SK-N-SH (cell line): ENCODE results near the gene PKNOX2. TPM values are rescaled to one million over a fixed set of nuclear protein-coding genes. Genes with fewer than 3 reads are reported as not detected.

Source experiments
- CTCF ChIA-PET: fragments of 300-600, 350-600 bp; formaldehyde crosslinking; extraction: SDS; loops from one replicate; lab custom pipeline; 2021; lab: Yijun Ruan, JAX
- POLR2A ChIA-PET: fragments of 350-600 bp; sonication (Branson Sonifier 250); formaldehyde crosslinking; extraction: SDS; loops from one replicate; lab custom pipeline; 2020; ENCODE audit warnings: antibody characterized with exemption, inconsistent platforms; lab: Yijun Ruan, JAX
- DNase-seq: peaks from one replicate; pipeline ENCODE4 v3.0.0; 2012
- H2AFZ ChIP-seq: fragments of 200-600 bp; sonication (generic); 2 replicates; pipeline ENCODE4 v1.8.1; 2016; ENCODE audit warnings: antibody characterized with exemption, mild to moderate bottlenecking, low read depth
- H3F3A ChIP-seq: fragments of 200-600 bp; sonication (generic); replicated peaks from 2 replicates; pipeline ENCODE3; 2016; ENCODE audit warnings: antibody characterized with exemption, mild to moderate bottlenecking; ENCODE audit not compliant: insufficient read depth
- H3K27ac ChIP-seq, 2 experiments: fragments of 200-500 bp in 1 of 2; fragments of 200-600 bp in 1 of 2; sonication (Bioruptor generic) in 1 of 2; sonication (generic), shearing (Covaris generic) in 1 of 2; 2 replicates each; pipeline versions ENCODE4 v1.5.1 to v1.6.1; 2014 to 2016; ENCODE audit warnings: low read depth in 2 of 2, inconsistent platforms in 1 of 2, low read length in 1 of 2, mild to moderate bottlenecking in 1 of 2, mixed read lengths in 1 of 2
- H3K27me3 ChIP-seq: fragments of 200-600 bp; sonication (generic), shearing (Covaris generic); 2 replicates; pipeline ENCODE4 v1.6.1; 2016; ENCODE audit warnings: mixed run types; ENCODE audit not compliant: insufficient read depth
- H3K36me3 ChIP-seq, 2 experiments: fragments of 200-500 bp in 1 of 2; fragments of 200-600 bp in 1 of 2; sonication (Bioruptor generic) in 1 of 2; sonication (generic) in 1 of 2; replicated peaks in 1 of 2; 2 replicates each; pipeline versions ENCODE3 to v1.5.1; 2014 to 2016; ENCODE audit warnings: low read length in 1 of 2, mild to moderate bottlenecking in 1 of 2; ENCODE audit not compliant: insufficient read depth in 2 of 2, control insufficient read depth in 1 of 2
- H3K4me1 ChIP-seq, 2 experiments: fragments of 200-500 bp in 1 of 2; fragments of 200-600 bp in 1 of 2; sonication (Bioruptor generic) in 1 of 2; sonication (generic), shearing (Covaris generic) in 1 of 2; 2 replicates each; pipeline versions ENCODE4 v1.5.1 to v1.6.1; 2014 to 2016; ENCODE audit warnings: low read depth in 1 of 2, low read length in 1 of 2, mixed run types in 1 of 2; ENCODE audit not compliant: insufficient read depth in 2 of 2, control insufficient read depth in 1 of 2
- H3K4me2 ChIP-seq: fragments of 200-600 bp; sonication (generic), shearing (Covaris generic); 2 replicates; pipeline ENCODE4 v1.6.1; 2017; ENCODE audit warnings: mixed run types
- H3K4me3 ChIP-seq, 2 experiments: fragments of 200-500 bp in 1 of 2; fragments of 200-600 bp in 1 of 2; sonication (Bioruptor generic) in 1 of 2; sonication (generic), shearing (Covaris generic) in 1 of 2; 2 replicates each; pipeline versions ENCODE4 v1.5.1 to v1.8.1; 2014 to 2016; ENCODE audit warnings: low read depth in 2 of 2, inconsistent platforms in 1 of 2, low read length in 1 of 2, mild to moderate bottlenecking in 1 of 2, mixed read lengths in 1 of 2, moderate library complexity in 1 of 2
- H3K79me2 ChIP-seq: fragments of 200-600 bp; sonication (generic); 2 replicates; pipeline ENCODE4 v1.8.1; 2017; ENCODE audit warnings: mild to moderate bottlenecking; ENCODE audit not compliant: insufficient read depth
- H3K9ac ChIP-seq: fragments of 200-600 bp; sonication (generic); 2 replicates; pipeline ENCODE4 v1.6.1; 2017; ENCODE audit warnings: mixed run types
- H3K9me2 ChIP-seq: fragments of 200-600 bp; sonication (generic); 2 replicates; pipeline ENCODE4 v1.6.1; 2017; ENCODE audit warnings: mixed run types
- H3K9me3 ChIP-seq: fragments of 200-600 bp; sonication (generic); 2 replicates; pipeline ENCODE4 v1.6.1; 2017; ENCODE audit warnings: mixed run types, mild to moderate bottlenecking, moderate library complexity
- H4K20me1 ChIP-seq: fragments of 200-600 bp; sonication (generic); 2 replicates; pipeline ENCODE4 v1.6.1; 2017; ENCODE audit warnings: mild to moderate bottlenecking, mixed run types; ENCODE audit not compliant: insufficient read depth
- CTCF ChIP-seq: fragments of 200-600 bp; sonication (generic); IDR thresholded peaks from 2 replicates; pipeline ENCODE4 v1.6.1; 2017; ENCODE audit warnings: antibody characterized with exemption, mild to moderate bottlenecking, moderate library complexity
- ELF1 ChIP-seq: IDR thresholded peaks from 2 replicates; pipeline ENCODE4 v1.4.0; 2012
- EP300 ChIP-seq, 2 experiments: IDR thresholded peaks; 2 replicates each; pipeline versions ENCODE4 v1.4.0 to v1.6.1; 2012; ENCODE audit warnings: borderline replicate concordance in 1 of 2, low read depth in 1 of 2, low read length in 1 of 2
- EZH2phosphoT487 ChIP-seq: fragments of 200-600 bp; sonication (generic); IDR thresholded peaks from 2 replicates; pipeline ENCODE4 v1.6.1; 2017; ENCODE audit warnings: low read depth, mixed run types, mild to moderate bottlenecking, antibody characterized with exemption, moderate library complexity, borderline replicate concordance
- FOXM1 ChIP-seq: IDR thresholded peaks from 2 replicates; pipeline ENCODE4 v1.4.0; 2012; ENCODE audit warnings: low read depth, mild to moderate bottlenecking
- GATA2 ChIP-seq: sonication (generic); formaldehyde crosslinking; IDR thresholded peaks from 2 replicates; pipeline ENCODE4 v1.5.0; 2020; ENCODE audit warnings: mild to moderate bottlenecking, missing genetic modification reagents
- IRF3 ChIP-seq: fragments of 150-350 bp; IDR thresholded peaks from 2 replicates; pipeline ENCODE4 v1.6.1; 2016; ENCODE audit warnings: mild to moderate bottlenecking, low read depth, low read length
- JUND ChIP-seq: IDR thresholded peaks from 2 replicates; pipeline ENCODE4 v1.4.0; 2012
- MAX ChIP-seq: IDR thresholded peaks from 2 replicates; pipeline ENCODE4 v1.4.0; 2012; ENCODE audit warnings: low read depth
- MEF2A ChIP-seq: IDR thresholded peaks from 2 replicates; pipeline ENCODE4 v1.4.0; 2012; ENCODE audit warnings: low read depth, borderline replicate concordance
- MXI1 ChIP-seq: IDR thresholded peaks from 2 replicates; pipeline ENCODE4 v1.6.1; 2012; ENCODE audit warnings: mild to moderate bottlenecking, low read depth, low read length, improper control_type of control experiment
- RCOR1 ChIP-seq: fragments of 150-350 bp; IDR thresholded peaks from 2 replicates; pipeline ENCODE4 v1.6.1; 2017; ENCODE audit warnings: antibody characterized with exemption, low read length
- RFX5 ChIP-seq: IDR thresholded peaks from 2 replicates; pipeline ENCODE4 v1.6.1; 2012; ENCODE audit warnings: mild to moderate bottlenecking, improper control_type of control experiment, low read length
- RXRA ChIP-seq: IDR thresholded peaks from 2 replicates; pipeline ENCODE4 v1.4.0; 2012; ENCODE audit warnings: low read depth, mild to moderate bottlenecking, borderline replicate concordance
- SIN3A ChIP-seq: IDR thresholded peaks from 2 replicates; pipeline ENCODE4 v1.6.1; 2012; ENCODE audit warnings: low read depth, mild to moderate bottlenecking, low read length, moderate library complexity, borderline replicate concordance
- SMC3 ChIP-seq: IDR thresholded peaks from 2 replicates; pipeline ENCODE4 v1.6.1; 2012; ENCODE audit warnings: low read depth, low read length, improper control_type of control experiment
- TCF12 ChIP-seq: IDR thresholded peaks from 2 replicates; pipeline ENCODE4 v1.4.0; 2012
- TEAD4 ChIP-seq: IDR thresholded peaks from 2 replicates; pipeline ENCODE4 v1.4.0; 2012; ENCODE audit warnings: mild to moderate bottlenecking, borderline replicate concordance; ENCODE audit not compliant: insufficient read depth
- USF2 ChIP-seq: fragments of 150-350 bp; IDR thresholded peaks from 2 replicates; pipeline ENCODE4 v1.6.1; 2017; ENCODE audit warnings: antibody characterized with exemption, low read length, low read depth, borderline replicate concordance
- ZBTB33 ChIP-seq: IDR thresholded peaks from 2 replicates; pipeline ENCODE4 v1.4.0; 2012; ENCODE audit warnings: low read depth, borderline replicate concordance
- WGBS: methylation state at CpG from one replicate; pipeline ENCODE4 v1.1.6; 2017; ENCODE audit warnings: low lambda C conversion rate; 5-methylcytosine and 5-hydroxymethylcytosine counted together
- polyA plus RNA-seq, 3 experiments: library from polyadenylated mRNA; depleted of rRNA; stranded (reverse); fragments of >200 nt; gene quantifications; 2 replicates each; pipeline ENCODE4 v1.2.3, GENCODE V29; 2012

Gene PKNOX2
- polyA plus RNA-seq, 1 of the 3 experiments (the other 2 are of a cell fraction) = 0.02 TPM

GRCh38 chr11:125394296-125394695, 229.7 kb downstream of the PKNOX2 start:
- no peaks in the 10 kb centered on the region for H3K9me3 ChIP-seq
- no peaks in the 10 kb centered on the region; the same call in 1 of the 2 replicates for H3K27me3 ChIP-seq
- H3K4me1 ChIP-seq = peaks cover 0 to 11% of the 10 kb centered on the region in 2 experiments; a peak in 2 of 4 replicates
- 77% methylated on average over 2 of the region's 2 CpGs for WGBS
- H3K79me2 ChIP-seq = no peaks in the 10 kb centered on the region
- no peak overlapping the region for H3K4me2 ChIP-seq
- no peaks in the 10 kb centered on the region for H4K20me1 ChIP-seq
- no peak overlapping the region for H3K4me3 ChIP-seq
- TF ChIP-seq RFX5 (no peak), RXRA (no peak), ZBTB33 (no peak), SMC3 (no peak), IRF3 (no peak), MAX (no peak), SIN3A (no peak), JUND (no peak), ELF1 (no peak), TEAD4 (no peak), MXI1 (no peak), GATA2 (no peak), RCOR1 (no peak), CTCF (no peak), EP300 (IDR thresholded peaks at IDR 0.05; ENCODE audit: borderline replicate concordance in 1 of 2, low read depth in 1 of 2, low read length in 1 of 2) (no peak), EZH2phosphoT487 (no peak), FOXM1 (no peak), TCF12 (no peak), USF2 (no peak), MEF2A (no peak)
- H2AFZ ChIP-seq = no peak overlapping the region
- ChIA-PET POLR2A (no interaction called here), CTCF (interaction anchor here (3.0 kb wide), 1 partner anchor 10 kb away, joined by 20 read pairs; no protein-coding TSS in a partner anchor)
- no peak for DNase-seq
- H3K9me2 ChIP-seq = no peaks in the 10 kb centered on the region
- no peaks in the 10 kb centered on the region for H3K36me3 ChIP-seq
- H3K9ac ChIP-seq = no peak overlapping the region
- H3F3A ChIP-seq = no peaks in the 10 kb centered on the region
- no peak overlapping the region for H3K27ac ChIP-seq
